ENCODE measurements around the gene EVA1B. TPM values are rescaled to one million over a fixed set of nuclear protein-coding genes. Genes with fewer than 3 reads are reported as not detected.

Gene EVA1B
- total and polyA plus RNA-seq, 8 donors, result 8.3 to 67.2 (median 29.8) TPM; not detected in 1

GRCh38 chr1:36341626-36342320 is 18.3 kb upstream of the EVA1B start:
- Histone ChIP-seq H3K36me3 (peaks cover 42 to 76% (median 71%) of the 10 kb centered on the region in 4 donors), H3K4me3 (no peak overlapping the region), H3K27ac (peak overlapping the region in 1 of 5 donors; percentile 67), H3K27me3 (no peaks in the 10 kb centered on the region), H3K4me1 (peaks cover 0 to 40% (median 8%) of the 10 kb centered on the region in 4 donors), H3K9me3 (no peaks in the 10 kb centered on the region)
- WGBS, 5 donors, result 81 to 91% (median 86%) methylated on average over 10 to 34 of the region's 34 CpGs
- intact Hi-C loops (cut with DNase I; ENCODE audit: low total_unique reads), result no loop called here
- no peak for TF ChIP-seq CTCF (IDR thresholded peaks at IDR 0.05)
- no peak for TF ChIP-seq EP300 (IDR thresholded peaks at IDR 0.05)
- no peak for TF ChIP-seq POLR2A (IDR thresholded peaks at IDR 0.05)
- TF ChIP-seq POLR2AphosphoS5 (IDR thresholded peaks at IDR 0.05), result no peak
- no peak for DNase-seq

GRCh38 chr1:36339615-36340014 is 16.2 kb upstream of the EVA1B start:
- TF ChIP-seq CTCF (IDR thresholded peaks at IDR 0.05) (no peak), EP300 (IDR thresholded peaks at IDR 0.05) (no peak), POLR2AphosphoS5 (IDR thresholded peaks at IDR 0.05) (no peak), POLR2A (IDR thresholded peaks at IDR 0.05) (no peak)
- Histone ChIP-seq H3K27me3 (no peaks in the 10 kb centered on the region), H3K4me3 (no peak overlapping the region), H3K36me3 (peaks cover 27 to 56% (median 50%) of the 10 kb centered on the region in 4 donors), H3K27ac (no peak overlapping the region), H3K9me3 (no peaks in the 10 kb centered on the region), H3K4me1 (peaks cover 0 to 40% (median 8%) of the 10 kb centered on the region in 4 donors)
- WGBS, 5 donors, result 87 to 97% (median 89%) methylated on average over 9 of the region's 9 CpGs
- no peak for DNase-seq
- intact Hi-C loops (cut with DNase I; ENCODE audit: low total_unique reads), result no loop called here

- Histone ChIP-seq H3K27me3 (no peaks in the 10 kb centered on the region), H3K9me3 (no peaks in the 10 kb centered on the region), H3K4me1 (peaks cover 0 to 40% (median 8%) of the 10 kb centered on the region in 4 donors), H3K36me3 (peaks cover 27 to 52% (median 46%) of the 10 kb centered on the region in 4 donors), H3K4me3 (no peak overlapping the region), H3K27ac (no peak overlapping the region)
- TF ChIP-seq EP300 (IDR thresholded peaks at IDR 0.05) (no peak), CTCF (IDR thresholded peaks at IDR 0.05) (no peak), POLR2A (IDR thresholded peaks at IDR 0.05) (no peak), POLR2AphosphoS5 (IDR thresholded peaks at IDR 0.05) (no peak)
- no peak for DNase-seq
- 77 to 83% (median 78%) methylated on average over 7 of the region's 7 CpGs for WGBS, 5 donors
- intact Hi-C loops (cut with DNase I; ENCODE audit: low total_unique reads), result no loop called here
Observed at GRCh38 chr1:36339215-36339614, 15.8 kb upstream of the EVA1B start.

- no peak for TF ChIP-seq POLR2AphosphoS5 (IDR thresholded peaks at IDR 0.05)
- no peak for TF ChIP-seq CTCF (IDR thresholded peaks at IDR 0.05)
- TF ChIP-seq POLR2A (IDR thresholded peaks at IDR 0.05), result no peak
- TF ChIP-seq EP300 (IDR thresholded peaks at IDR 0.05), result no peak
- no peaks in the 10 kb centered on the region for H3K9me3 ChIP-seq
- no peak overlapping the region for H3K4me3 ChIP-seq
- no peak overlapping the region for H3K27ac ChIP-seq
- peaks cover 21 to 38% (median 33%) of the 10 kb centered on the region in 4 donors for H3K36me3 ChIP-seq
- no peak for DNase-seq
- 75 to 78% (median 77%) methylated on average over 6 of the region's 6 CpGs for WGBS, 5 donors
- intact Hi-C loops (cut with DNase I; ENCODE audit: low total_unique reads), result no loop called here
- peaks cover 0 to 27% (median 4%) of the 10 kb centered on the region in 4 donors for H3K4me1 ChIP-seq
- no peaks in the 10 kb centered on the region for H3K27me3 ChIP-seq
Observed at GRCh38 chr1:36337830-36338229, 14.4 kb upstream of the EVA1B start.

Measured in stomach (tissue), 9 donors.